Esophagus squamous epithelium (tissue), 4 donors: ENCODE data around the gene ITIH4.

ENCODE experiments used
- POLR2A ChIP-seq, 4 donors: fragments of 450-650 bp; IDR thresholded peaks; one replicate each; pipeline ENCODE4 v1.6.1; 2017; ENCODE audit warnings: antibody characterized with exemption in 4 of 4, mild to moderate bottlenecking in 4 of 4, moderate library complexity in 3 of 4
- TF ChIP-seq, protein P1 (sequence below), 6 experiments: fragments of 450-650 bp in 4 of 6; fragments of 200-600 bp in 2 of 6; sonication (generic) in 2 of 6; IDR thresholded peaks; one replicate each; pipeline ENCODE4 v1.5.1; 2016 to 2019; ENCODE audit warnings: antibody characterized with exemption in 6 of 6, mild to moderate bottlenecking in 4 of 6, moderate library complexity in 4 of 6

DNA sequence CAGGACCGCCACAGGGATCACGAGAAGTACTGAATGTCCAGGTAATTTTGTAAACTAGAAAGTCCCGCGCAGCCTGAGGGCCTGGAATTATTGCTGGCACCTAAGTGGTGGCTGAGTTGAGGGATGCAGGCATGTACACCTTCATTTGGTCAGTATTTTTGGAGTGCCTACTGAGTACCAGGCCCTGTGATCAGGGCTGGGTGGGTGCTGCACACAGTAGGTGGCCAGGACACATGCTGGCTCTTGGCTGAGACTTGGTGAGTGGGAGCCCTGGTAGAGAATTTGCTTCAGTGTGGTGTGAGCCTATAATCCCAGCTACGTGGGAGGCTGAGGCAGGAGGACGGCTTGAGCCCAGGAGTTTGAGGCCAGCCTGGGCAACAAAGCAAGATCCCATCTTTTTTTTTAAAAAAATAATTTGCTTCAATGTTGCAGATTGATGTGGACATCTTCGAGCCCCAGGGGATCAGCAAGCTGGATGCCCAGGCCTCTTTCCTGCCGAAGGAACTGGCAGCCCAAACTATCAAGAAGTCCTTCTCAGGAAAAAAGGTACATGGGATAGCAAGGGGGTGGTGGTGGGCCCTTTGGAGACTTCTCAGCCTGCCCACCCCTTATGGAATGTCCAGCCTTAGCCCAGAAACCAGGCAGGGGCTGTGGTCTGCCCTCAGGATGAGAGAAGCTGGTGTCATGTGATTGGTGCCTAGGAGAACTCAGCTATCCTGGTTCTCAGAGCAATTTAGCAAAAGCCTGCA is 50.5 kb downstream of the ITIH4 start:
- TF ChIP-seq, protein P1, sequence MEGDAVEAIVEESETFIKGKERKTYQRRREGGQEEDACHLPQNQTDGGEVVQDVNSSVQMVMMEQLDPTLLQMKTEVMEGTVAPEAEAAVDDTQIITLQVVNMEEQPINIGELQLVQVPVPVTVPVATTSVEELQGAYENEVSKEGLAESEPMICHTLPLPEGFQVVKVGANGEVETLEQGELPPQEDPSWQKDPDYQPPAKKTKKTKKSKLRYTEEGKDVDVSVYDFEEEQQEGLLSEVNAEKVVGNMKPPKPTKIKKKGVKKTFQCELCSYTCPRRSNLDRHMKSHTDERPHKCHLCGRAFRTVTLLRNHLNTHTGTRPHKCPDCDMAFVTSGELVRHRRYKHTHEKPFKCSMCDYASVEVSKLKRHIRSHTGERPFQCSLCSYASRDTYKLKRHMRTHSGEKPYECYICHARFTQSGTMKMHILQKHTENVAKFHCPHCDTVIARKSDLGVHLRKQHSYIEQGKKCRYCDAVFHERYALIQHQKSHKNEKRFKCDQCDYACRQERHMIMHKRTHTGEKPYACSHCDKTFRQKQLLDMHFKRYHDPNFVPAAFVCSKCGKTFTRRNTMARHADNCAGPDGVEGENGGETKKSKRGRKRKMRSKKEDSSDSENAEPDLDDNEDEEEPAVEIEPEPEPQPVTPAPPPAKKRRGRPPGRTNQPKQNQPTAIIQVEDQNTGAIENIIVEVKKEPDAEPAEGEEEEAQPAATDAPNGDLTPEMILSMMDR (IDR thresholded peaks at IDR 0.05), result no peak
- TF ChIP-seq POLR2A (IDR thresholded peaks at IDR 0.05), result no peak
